ENCODE measurements around the gene WWP2. TPM values are rescaled to one million over a fixed set of nuclear protein-coding genes. Genes with fewer than 3 reads are reported as not detected.

WWP2 gene
- total RNA-seq, 2 donors from 2014 or later = 73.2 to 102 TPM

DNA sequence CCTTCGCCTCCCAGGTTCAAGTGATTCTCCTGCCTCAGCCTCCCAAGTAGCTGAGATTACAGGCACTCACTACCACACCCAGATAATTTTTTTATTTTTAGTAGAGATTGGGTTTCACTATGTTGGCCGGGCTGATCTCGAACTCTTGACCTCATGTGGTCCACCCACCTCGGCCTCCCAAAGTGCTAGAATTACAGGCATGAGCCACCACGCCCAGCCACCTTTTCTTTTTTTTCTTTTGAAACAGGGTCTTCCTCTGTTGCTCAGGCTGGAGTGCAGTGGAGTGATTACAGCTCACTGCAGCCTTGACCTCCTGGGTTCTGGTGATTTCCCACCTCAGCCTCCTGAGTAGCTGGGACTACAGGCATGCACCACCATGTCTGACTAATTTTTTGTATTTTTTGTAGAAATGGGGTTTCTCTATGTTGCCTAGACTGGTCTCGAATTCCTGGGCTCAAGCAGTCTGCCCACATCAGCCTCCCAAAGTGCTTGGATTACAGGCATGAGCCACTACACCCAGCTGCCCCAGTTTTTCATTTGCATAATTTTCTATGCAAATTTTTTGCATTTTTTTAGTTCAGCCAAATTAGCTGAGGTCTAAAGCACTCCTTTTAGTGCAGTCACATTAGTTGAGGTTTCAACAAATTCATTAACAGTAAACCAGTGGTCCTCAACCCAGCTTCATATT, 11.3 kb downstream of the WWP2 start:
- TF ChIP-seq, protein P1, sequence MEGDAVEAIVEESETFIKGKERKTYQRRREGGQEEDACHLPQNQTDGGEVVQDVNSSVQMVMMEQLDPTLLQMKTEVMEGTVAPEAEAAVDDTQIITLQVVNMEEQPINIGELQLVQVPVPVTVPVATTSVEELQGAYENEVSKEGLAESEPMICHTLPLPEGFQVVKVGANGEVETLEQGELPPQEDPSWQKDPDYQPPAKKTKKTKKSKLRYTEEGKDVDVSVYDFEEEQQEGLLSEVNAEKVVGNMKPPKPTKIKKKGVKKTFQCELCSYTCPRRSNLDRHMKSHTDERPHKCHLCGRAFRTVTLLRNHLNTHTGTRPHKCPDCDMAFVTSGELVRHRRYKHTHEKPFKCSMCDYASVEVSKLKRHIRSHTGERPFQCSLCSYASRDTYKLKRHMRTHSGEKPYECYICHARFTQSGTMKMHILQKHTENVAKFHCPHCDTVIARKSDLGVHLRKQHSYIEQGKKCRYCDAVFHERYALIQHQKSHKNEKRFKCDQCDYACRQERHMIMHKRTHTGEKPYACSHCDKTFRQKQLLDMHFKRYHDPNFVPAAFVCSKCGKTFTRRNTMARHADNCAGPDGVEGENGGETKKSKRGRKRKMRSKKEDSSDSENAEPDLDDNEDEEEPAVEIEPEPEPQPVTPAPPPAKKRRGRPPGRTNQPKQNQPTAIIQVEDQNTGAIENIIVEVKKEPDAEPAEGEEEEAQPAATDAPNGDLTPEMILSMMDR (IDR thresholded peaks at IDR 0.05) = no peak
- Histone ChIP-seq H3K36me3 (no peaks in the 10 kb centered on the region), H3K4me1 (no peaks in the 10 kb centered on the region), H3K27me3 (no peaks in the 10 kb centered on the region), H3K9me3 (no peaks in the 10 kb centered on the region), H3K27ac (no peak overlapping the region), H3K4me3 (no peak overlapping the region), H3K9ac (ENCODE audit: low read depth in 2 of 2, low read length in 2 of 2) (no peak overlapping the region)
- intact Hi-C loops (cut with DNase I) = no loop called here
- no peak for DNase-seq

DNA sequence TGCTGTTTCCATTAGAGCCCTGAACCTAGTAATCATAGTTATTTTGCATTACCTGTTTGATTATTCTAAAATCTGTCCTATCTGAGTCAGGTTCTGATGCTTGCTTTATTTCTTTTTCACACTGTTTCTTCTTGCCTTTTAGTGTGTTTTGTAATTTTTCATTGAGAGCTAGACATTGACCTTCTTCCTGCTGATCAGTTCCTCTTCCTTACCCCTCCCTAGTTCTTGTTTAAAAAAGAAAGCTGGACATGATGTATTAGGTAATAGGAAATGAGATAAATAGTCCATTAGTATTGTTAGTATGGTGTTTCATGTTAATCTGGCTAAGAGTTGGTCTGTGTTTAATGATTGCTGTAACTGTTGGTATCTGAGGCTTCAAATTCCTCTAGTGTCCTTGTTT, 13.4 kb downstream of the WWP2 start:
- Histone ChIP-seq H3K4me1 (no peaks in the 10 kb centered on the region), H3K36me3 (no peaks in the 10 kb centered on the region)

GRCh38 chr16:69779724-69780123, 17.6 kb downstream of the WWP2 start:
- intact Hi-C loops (cut with DNase I) = no loop called here
- TF ChIP-seq, protein P1 (IDR thresholded peaks at IDR 0.05) = no peak
- Histone ChIP-seq H3K9ac (ENCODE audit: low read depth in 2 of 2, low read length in 2 of 2) (no peak overlapping the region), H3K9me3 (no peaks in the 10 kb centered on the region), H3K36me3 (no peaks in the 10 kb centered on the region), H3K27me3 (no peaks in the 10 kb centered on the region), H3K27ac (no peak overlapping the region), H3K4me1 (no peaks in the 10 kb centered on the region), H3K4me3 (no peak overlapping the region)
- no peak for DNase-seq

More for the DNA sequence above, 13.4 kb downstream of the WWP2 start:
- no peaks in the 10 kb centered on the region for H3K27me3 ChIP-seq
- DNase-seq = no peak
- no peak overlapping the region for H3K4me3 ChIP-seq
- H3K9ac ChIP-seq (ENCODE audit: low read depth in 2 of 2, low read length in 2 of 2) = no peak overlapping the region
- TF ChIP-seq, protein P1 (IDR thresholded peaks at IDR 0.05) = no peak
- H3K27ac ChIP-seq = no peak overlapping the region
- no peaks in the 10 kb centered on the region for H3K9me3 ChIP-seq
- intact Hi-C loops (cut with DNase I) = no loop called here

DNA sequence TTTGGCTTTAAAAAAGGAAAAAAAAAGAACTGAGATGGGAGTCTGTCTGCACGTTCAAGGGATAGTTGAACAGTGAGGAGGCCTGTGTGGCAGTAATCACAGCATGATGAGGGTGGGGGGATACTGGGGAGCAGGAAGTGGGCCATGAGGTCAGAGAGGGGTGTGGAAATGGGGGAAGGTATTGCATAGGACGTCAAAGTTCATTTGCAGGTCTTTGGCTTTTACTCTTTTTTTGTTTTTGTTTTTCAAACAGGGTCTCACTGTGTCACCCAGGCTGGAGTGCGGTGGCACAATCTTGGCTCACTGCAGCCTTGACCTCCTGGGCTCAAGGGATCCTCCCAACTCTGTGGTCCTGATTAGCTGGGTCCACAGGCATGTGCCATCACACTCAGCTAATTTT, 19.0 kb downstream of the WWP2 start:
- Histone ChIP-seq H3K9me3 (no peaks in the 10 kb centered on the region), H3K9ac (ENCODE audit: low read depth in 2 of 2, low read length in 2 of 2) (no peak overlapping the region), H3K4me1 (no peaks in the 10 kb centered on the region), H3K36me3 (no peaks in the 10 kb centered on the region), H3K27ac (no peak overlapping the region), H3K27me3 (no peaks in the 10 kb centered on the region), H3K4me3 (no peak overlapping the region)
- intact Hi-C loops (cut with DNase I) = no loop called here
- TF ChIP-seq, protein P1 (IDR thresholded peaks at IDR 0.05) = no peak
- no peak for DNase-seq

GRCh38 chr16:69784586-69784985, 22.5 kb downstream of the WWP2 start:
- Histone ChIP-seq H3K36me3 (peaks cover 6% of the 10 kb centered on the region), H3K27ac (no peak overlapping the region), H3K9ac (ENCODE audit: low read depth in 2 of 2, low read length in 2 of 2) (no peak overlapping the region), H3K27me3 (no peaks in the 10 kb centered on the region), H3K4me3 (no peak overlapping the region), H3K9me3 (no peaks in the 10 kb centered on the region), H3K4me1 (no peaks in the 10 kb centered on the region)
- no peak for DNase-seq
- intact Hi-C loops (cut with DNase I) = no loop called here
- TF ChIP-seq, protein P1 (IDR thresholded peaks at IDR 0.05) = no peak
